CD4-positive, alpha-beta T cell (primary cell): ENCODE results near the gene MLLT3. TPM values are rescaled to one million over a fixed set of nuclear protein-coding genes. Genes with fewer than 3 reads are reported as not detected.

ENCODE experiments used
- ATAC-seq: fragments of 200-7000 bp; cut with Tn5 transposase; one replicate; pipeline ENCODE4 v1.10.0; 2022; ENCODE audit warnings: mild to moderate bottlenecking; ENCODE audit not compliant: poor library complexity
- CTCF ChIA-PET: fragments of 350-600 bp; sonication (Branson Sonifier 250); formaldehyde crosslinking; loops from one replicate; lab custom pipeline; 2021; ENCODE audit warnings: antibody characterized with exemption, inconsistent platforms; lab: Charles Lee
- POLR2A ChIA-PET: fragments of 350-600 bp; sonication (Branson Sonifier 250); formaldehyde crosslinking; loops from one replicate; lab custom pipeline; 2021; ENCODE audit warnings: antibody characterized with exemption, inconsistent platforms; lab: Charles Lee
- DNase-seq, 14 experiments: peaks; one replicate each; pipeline ENCODE4 v3.0.0-alpha.2; 2013 to 2020; ENCODE audit warnings: mixed read lengths in 2 of 14
- H3K27ac ChIP-seq, 2 donors: one replicate each; pipeline versions ENCODE4 v1.5.1 to v1.7.0; 2013; ENCODE audit warnings: low read length in 2 of 2, low read depth in 1 of 2, mild to moderate bottlenecking in 1 of 2
- H3K27me3 ChIP-seq, 2 experiments: 1 replicate in 1 of 2; 2 replicates in 1 of 2; pipeline versions ENCODE4 v1.6.1 to v1.7.0; 2013; ENCODE audit warnings: low read length in 2 of 2, control low read depth in 1 of 2, mild to moderate bottlenecking in 1 of 2, moderate library complexity in 1 of 2; ENCODE audit not compliant: insufficient read depth in 2 of 2, control insufficient read depth in 1 of 2
- H3K36me3 ChIP-seq: one replicate; pipeline ENCODE4 v1.6.1; 2013; ENCODE audit warnings: low read length, control low read depth; ENCODE audit not compliant: insufficient read depth
- H3K4me1 ChIP-seq: one replicate; pipeline ENCODE4 v1.6.1; 2013; ENCODE audit warnings: low read length, control low read depth; ENCODE audit not compliant: insufficient read depth
- H3K4me3 ChIP-seq: one replicate; pipeline ENCODE4 v1.5.1; 2013; ENCODE audit warnings: mild to moderate bottlenecking, low read length, moderate library complexity
- H3K9me3 ChIP-seq, 2 experiments: 1 replicate in 1 of 2; 2 replicates in 1 of 2; pipeline versions ENCODE4 v1.6.1 to v1.7.0; 2013; ENCODE audit warnings: low read length in 2 of 2, mild to moderate bottlenecking in 2 of 2, control low read depth in 1 of 2, moderate library complexity in 1 of 2; ENCODE audit not compliant: control insufficient read depth in 1 of 2, insufficient read depth in 1 of 2
- H3K27ac Mint-ChIP-seq: one replicate; pipeline ENCODE4 v1.8.0; 2020; ENCODE audit warnings: mixed read lengths
- H3K27me3 Mint-ChIP-seq: one replicate; pipeline ENCODE4 v1.8.0; 2021; ENCODE audit warnings: mixed read lengths
- H3K36me3 Mint-ChIP-seq: one replicate; pipeline ENCODE4 v1.8.0; 2021; ENCODE audit warnings: low read depth, mixed read lengths
- H3K4me1 Mint-ChIP-seq: one replicate; pipeline ENCODE4 v1.8.0; 2021; ENCODE audit warnings: low read depth, mixed read lengths
- H3K4me3 Mint-ChIP-seq: one replicate; pipeline ENCODE4 v1.8.0; 2020; ENCODE audit warnings: mild to moderate bottlenecking, mixed read lengths
- H3K9me3 Mint-ChIP-seq: one replicate; pipeline ENCODE4 v1.8.0; 2020; ENCODE audit warnings: mixed read lengths
- CTCF ChIP-seq: fragments of 200-600 bp; IDR thresholded peaks from one replicate; pipeline ENCODE4 v1.8.0; 2022; ENCODE audit warnings: antibody characterized with exemption, mild to moderate bottlenecking
- intact Hi-C, 2 experiments: fragments of 100-400 bp; cut with DNase I in 1 of 2; cut with micrococcal nuclease in 1 of 2; formaldehyde crosslinking; loops; one replicate each; pipeline versions ENCODE4 v1.15.1 to v1.9.0; 2023 to 2025; cut with DNase I, micrococcal nuclease
- total RNA-seq, 174 experiments: library from RNA in 2 of 174; stranded (reverse) in 2 of 174; gene quantifications; one replicate each; pipeline ENCODE4 v1.2.3 and lab custom pipeline; 2021 to 2026

MLLT3 gene
- total RNA-seq, 2 experiments from 2014 or later, result 59.2 to 60.6 TPM

GRCh38 chr9:20552874-20553557 lies 69.3 kb downstream of the MLLT3 start:
- POLR2A ChIA-PET, result interaction anchor here (0.8 to 1.4 kb wide), 2 partner anchors 52 to 70 kb away, joined by 3 to 7 read pairs; partner anchors contain the start of gene MLLT3
- CTCF ChIA-PET, result interaction anchor here (0.6 to 1.6 kb wide), 7 partner anchors 10 to 389 kb away, joined by 3 to 4 read pairs (median 3); partner anchors contain the start of genes FOCAD and MLLT3
- no peaks in the 10 kb centered on the region for H3K27me3 ChIP-seq
- Mint-ChIP-seq H3K4me3 (peak overlapping the region; percentile 32), H3K36me3 (peaks cover 5% of the 10 kb centered on the region), H3K4me1 (peaks cover 76% of the 10 kb centered on the region), H3K27ac (peak overlapping the region; percentile 55), H3K9me3 (no peaks in the 10 kb centered on the region), H3K27me3 (no peaks in the 10 kb centered on the region)
- DNase-seq, result peak in 2 of 14 experiments; percentile 16
- intact Hi-C loops, result loop anchor here (1.0 to 10.0 kb wide), 4 partner anchors 54 to 388 kb away; partner anchors contain the start of gene FOCAD (in 1 of the 2)
- no peaks in the 10 kb centered on the region for H3K36me3 ChIP-seq
- H3K4me3 ChIP-seq, result no peak overlapping the region
- H3K4me1 ChIP-seq, result peaks cover 16% of the 10 kb centered on the region
- no peak overlapping the region for H3K27ac ChIP-seq
- no peaks in the 10 kb centered on the region for H3K9me3 ChIP-seq
- peak; percentile 9 for TF ChIP-seq CTCF
- peak; percentile 21 for ATAC-seq

- CTCF ChIA-PET, result no interaction called here
- Histone ChIP-seq H3K27me3 (no peaks in the 10 kb centered on the region), H3K9me3 (no peaks in the 10 kb centered on the region), H3K4me1 (peaks cover 16% of the 10 kb centered on the region), H3K36me3 (no peaks in the 10 kb centered on the region), H3K27ac (no peak overlapping the region), H3K4me3 (no peak overlapping the region)
- no peak overlapping the region for H3K27ac Mint-ChIP-seq
- no peak for ATAC-seq
- DNase-seq, result no peak
- peaks cover 68% of the 10 kb centered on the region for H3K4me1 Mint-ChIP-seq
- intact Hi-C loops, result loop anchor here (2.0 to 10.0 kb wide), 3 partner anchors 55 to 389 kb away; partner anchors contain the start of gene FOCAD (in 1 of the 2)
- no peak for TF ChIP-seq CTCF
- no peak overlapping the region for H3K4me3 Mint-ChIP-seq
- peaks cover 5% of the 10 kb centered on the region for H3K36me3 Mint-ChIP-seq
- no peaks in the 10 kb centered on the region for H3K27me3 Mint-ChIP-seq
- POLR2A ChIA-PET, result no interaction called here
- no peaks in the 10 kb centered on the region for H3K9me3 Mint-ChIP-seq
Observed at GRCh38 chr9:20551835-20552234, 70.5 kb downstream of the MLLT3 start.

- no peak for TF ChIP-seq CTCF
- H3K4me1 ChIP-seq, result peaks cover 16% of the 10 kb centered on the region
- peaks cover 65% of the 10 kb centered on the region for H3K4me1 Mint-ChIP-seq
- no peaks in the 10 kb centered on the region for H3K36me3 ChIP-seq
- H3K27me3 Mint-ChIP-seq, result no peaks in the 10 kb centered on the region
- H3K27me3 ChIP-seq, result no peaks in the 10 kb centered on the region
- no peak overlapping the region for H3K4me3 Mint-ChIP-seq
- no peaks in the 10 kb centered on the region for H3K9me3 ChIP-seq
- ChIA-PET POLR2A (no interaction called here), CTCF (no interaction called here)
- H3K4me3 ChIP-seq, result no peak overlapping the region
- intact Hi-C loops, result loop anchor here in 1 of 2 experiments (5.0 to 10.0 kb wide), 2 partner anchors 56 to 134 kb away; partner anchors contain the start of gene FOCAD
- H3K27ac Mint-ChIP-seq, result no peak overlapping the region
- DNase-seq (no peak), ATAC-seq (no peak)
- H3K27ac ChIP-seq, result no peak overlapping the region
- H3K36me3 Mint-ChIP-seq, result peaks cover 5% of the 10 kb centered on the region
- H3K9me3 Mint-ChIP-seq, result no peaks in the 10 kb centered on the region
Observed at GRCh38 chr9:20551236-20551635, 71.1 kb downstream of the MLLT3 start.
